Astrocyte of the spinal cord (primary cell): Measurements from ENCODE around the gene STXBP1.

Experiments used
- DNase-seq: peaks from one replicate; pipeline ENCODE4 v3.0.0; 2011; ENCODE audit warnings: low read depth, low spot score
- H3K4me3 ChIP-seq: 2 replicates; pipeline ENCODE4 v1.5.1; 2011; ENCODE audit warnings: low read depth, mild to moderate bottlenecking, low read length, moderate library complexity
- CTCF ChIP-seq: IDR thresholded peaks from 2 replicates; pipeline ENCODE4 v1.5.1; 2012; ENCODE audit warnings: low read depth, mild to moderate bottlenecking, low read length, inconsistent platforms
- in situ Hi-C: cut with HindIII; loops from 2 replicates; pipeline ENCODE4 v1.10.0; 2017; ENCODE audit warnings: low sequenced_read_pairs

The STXBP1 gene

GRCh38 chr9:127680226-127680625 is 68.1 kb downstream of the STXBP1 start:
- TF ChIP-seq CTCF, result no peak
- no peak for DNase-seq
- no peak overlapping the region for H3K4me3 ChIP-seq
- in situ Hi-C loops, result no loop called here

GRCh38 chr9:127680846-127681245 is 68.8 kb downstream of the STXBP1 start:
- no peak for DNase-seq
- no peak for TF ChIP-seq CTCF
- no peak overlapping the region for H3K4me3 ChIP-seq
- in situ Hi-C loops, result no loop called here

- no peak for TF ChIP-seq CTCF
- in situ Hi-C loops, result no loop called here
- DNase-seq, result no peak
- H3K4me3 ChIP-seq, result no peak overlapping the region
Measured at GRCh38 chr9:127682351-127683136, 70.5 kb downstream of the STXBP1 start.

- TF ChIP-seq CTCF, result no peak
- peak; percentile 35 for DNase-seq
- in situ Hi-C loops, result no loop called here
- H3K4me3 ChIP-seq, result no peak overlapping the region
Measured at GRCh38 chr9:127683723-127684122, 71.6 kb downstream of the STXBP1 start.

GRCh38 chr9:127684576-127684975 is 72.5 kb downstream of the STXBP1 start:
- in situ Hi-C loops, result no loop called here
- no peak overlapping the region for H3K4me3 ChIP-seq
- TF ChIP-seq CTCF, result no peak
- no peak for DNase-seq

GRCh38 chr9:127686461-127687393 is 74.7 kb downstream of the STXBP1 start:
- no peak overlapping the region for H3K4me3 ChIP-seq
- in situ Hi-C loops, result no loop called here
- TF ChIP-seq CTCF, result no peak
- no peak for DNase-seq
